Liver (tissue), 3 donors: ENCODE data around the gene SCP2D1.

Source experiments
- ATF3 ChIP-seq: IDR thresholded peaks from 2 replicates; pipeline ENCODE4 v1.6.1; 2016; ENCODE audit warnings: antibody characterized with exemption
- EGR1 ChIP-seq, 2 donors: IDR thresholded peaks; 2 replicates each; pipeline ENCODE4 v1.6.1; 2016 to 2018; ENCODE audit warnings: antibody characterized with exemption in 2 of 2, low read depth in 2 of 2
- GABPA ChIP-seq, 2 donors: IDR thresholded peaks in 1 of 2; conservative IDR thresholded peaks in 1 of 2; 2 replicates each; pipeline ENCODE4 v1.6.1; 2016; ENCODE audit warnings: antibody characterized with exemption in 2 of 2, mild to moderate bottlenecking in 1 of 2, moderate library complexity in 1 of 2
- JUND ChIP-seq, 2 donors: IDR thresholded peaks; 2 replicates each; pipeline ENCODE4 v1.6.1; 2016; ENCODE audit warnings: antibody characterized with exemption in 2 of 2
- RAD21 ChIP-seq, 2 donors: IDR thresholded peaks; 2 replicates each; pipeline ENCODE4 v1.6.1; 2016; ENCODE audit warnings: antibody characterized with exemption in 2 of 2, mild to moderate bottlenecking in 2 of 2
- YY1 ChIP-seq: IDR thresholded peaks from 2 replicates; pipeline ENCODE4 v1.6.1; 2016; ENCODE audit warnings: antibody characterized with exemption, mild to moderate bottlenecking
- TF ChIP-seq, protein P1 (sequence below): fragments of 150-350 bp; IDR thresholded peaks from 2 replicates; pipeline ENCODE4 v1.5.1; 2017; ENCODE audit warnings: improper control_type of control experiment, low read depth, low read length; ENCODE audit not compliant: missing input control
- TF ChIP-seq, protein P2 (sequence below): IDR thresholded peaks from 2 replicates; pipeline ENCODE4 v1.6.1; 2016; ENCODE audit warnings: antibody characterized with exemption
- donor health status: healthy.
- donor health status: healthy.

DNA sequence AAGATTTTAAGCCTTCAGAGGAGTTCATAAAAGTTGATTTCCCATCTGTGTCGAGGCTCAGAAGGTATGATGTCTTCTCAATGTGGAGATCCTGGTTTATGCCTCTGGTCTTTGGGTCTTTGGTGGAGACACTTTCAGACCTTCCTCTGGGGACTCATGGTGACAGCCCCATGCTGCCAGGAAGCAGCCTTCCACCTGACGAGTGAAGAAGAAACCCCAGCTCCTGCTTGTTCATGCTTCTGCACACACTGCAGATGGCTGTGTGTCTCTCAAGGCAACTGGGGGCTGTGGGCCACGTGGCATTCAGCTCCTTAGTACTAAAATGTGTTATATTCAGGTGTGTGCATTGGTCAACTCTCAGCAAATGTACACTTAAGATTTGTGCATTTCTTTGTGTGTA is 4.9 kb upstream of the SCP2D1 start:
- TF ChIP-seq, protein P1, sequence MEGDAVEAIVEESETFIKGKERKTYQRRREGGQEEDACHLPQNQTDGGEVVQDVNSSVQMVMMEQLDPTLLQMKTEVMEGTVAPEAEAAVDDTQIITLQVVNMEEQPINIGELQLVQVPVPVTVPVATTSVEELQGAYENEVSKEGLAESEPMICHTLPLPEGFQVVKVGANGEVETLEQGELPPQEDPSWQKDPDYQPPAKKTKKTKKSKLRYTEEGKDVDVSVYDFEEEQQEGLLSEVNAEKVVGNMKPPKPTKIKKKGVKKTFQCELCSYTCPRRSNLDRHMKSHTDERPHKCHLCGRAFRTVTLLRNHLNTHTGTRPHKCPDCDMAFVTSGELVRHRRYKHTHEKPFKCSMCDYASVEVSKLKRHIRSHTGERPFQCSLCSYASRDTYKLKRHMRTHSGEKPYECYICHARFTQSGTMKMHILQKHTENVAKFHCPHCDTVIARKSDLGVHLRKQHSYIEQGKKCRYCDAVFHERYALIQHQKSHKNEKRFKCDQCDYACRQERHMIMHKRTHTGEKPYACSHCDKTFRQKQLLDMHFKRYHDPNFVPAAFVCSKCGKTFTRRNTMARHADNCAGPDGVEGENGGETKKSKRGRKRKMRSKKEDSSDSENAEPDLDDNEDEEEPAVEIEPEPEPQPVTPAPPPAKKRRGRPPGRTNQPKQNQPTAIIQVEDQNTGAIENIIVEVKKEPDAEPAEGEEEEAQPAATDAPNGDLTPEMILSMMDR: no peak
- TF ChIP-seq ATF3: no peak
- no peak for TF ChIP-seq GABPA (IDR thresholded peaks at IDR 0.05 in 1 of 2, conservative IDR thresholded peaks at IDR 0.05 in 1 of 2)
- TF ChIP-seq, protein P2, sequence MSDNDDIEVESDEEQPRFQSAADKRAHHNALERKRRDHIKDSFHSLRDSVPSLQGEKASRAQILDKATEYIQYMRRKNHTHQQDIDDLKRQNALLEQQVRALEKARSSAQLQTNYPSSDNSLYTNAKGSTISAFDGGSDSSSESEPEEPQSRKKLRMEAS: no peak
- TF ChIP-seq JUND (IDR thresholded peaks at IDR 0.05): no peak
- TF ChIP-seq RAD21 (IDR thresholded peaks at IDR 0.05): no peak
- no peak for TF ChIP-seq EGR1 (IDR thresholded peaks at IDR 0.05; ENCODE audit: low read depth in 2 of 2)
- TF ChIP-seq YY1: no peak
